Measurements from ENCODE around the gene FNDC3B.

FNDC3B gene

DNA sequence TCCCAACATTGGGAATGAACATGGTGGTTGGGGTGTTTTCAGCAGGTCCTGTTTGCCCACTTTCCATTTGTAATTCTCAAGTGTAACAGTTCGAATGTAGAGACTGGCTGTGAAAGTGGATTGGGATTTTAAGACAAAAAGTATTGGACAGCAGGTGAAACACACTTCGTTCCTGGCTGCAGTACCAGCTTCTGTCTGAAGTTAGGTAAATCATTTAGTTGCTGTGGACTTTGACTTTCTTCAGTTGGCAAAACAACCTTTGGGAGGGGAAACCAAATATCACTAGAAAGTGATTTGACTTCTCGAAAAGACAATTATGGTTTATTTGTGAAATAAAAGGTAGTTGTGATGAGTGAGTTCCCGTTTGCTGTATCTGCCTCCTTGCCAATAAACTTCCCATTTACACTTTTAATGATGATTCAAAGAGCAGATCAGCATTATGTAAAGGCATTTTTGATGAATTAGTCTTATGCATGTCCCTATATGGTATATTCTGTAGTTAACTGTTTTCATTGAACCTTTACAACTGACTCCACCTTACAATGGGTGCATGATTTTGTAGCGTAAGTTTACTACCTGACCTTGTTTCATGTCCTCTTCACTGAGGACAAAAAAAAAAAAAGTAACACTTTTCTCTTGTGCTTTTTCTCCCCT, 34.0 kb downstream of the FNDC3B start:
- no peak for DNase-seq (ENCODE audit: low read depth in 2 of 2)

GRCh38 chr3:172074032-172074431, 34.7 kb downstream of the FNDC3B start:
- DNase-seq (ENCODE audit: low read depth in 2 of 2) = no peak

DNA sequence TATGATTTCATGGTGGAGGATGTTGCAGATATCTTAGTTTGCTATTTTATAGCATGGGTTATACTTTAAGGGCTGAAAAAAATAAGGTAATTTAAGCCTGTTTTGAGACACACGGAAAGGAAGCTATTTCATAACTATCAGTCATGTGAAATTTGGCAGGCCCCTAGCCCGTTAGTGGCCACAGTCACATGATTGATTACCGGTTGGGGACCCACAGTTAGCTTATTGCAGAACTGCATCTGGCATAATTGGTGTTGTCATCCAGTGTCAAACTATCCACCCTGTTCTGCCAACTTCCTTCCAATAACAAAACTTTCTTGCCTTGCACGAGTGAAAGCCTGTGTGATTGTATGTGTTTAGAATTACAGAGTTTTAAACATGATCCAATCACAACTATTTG, 35.2 kb downstream of the FNDC3B start:
- DNase-seq (ENCODE audit: low read depth in 2 of 2) = no peak

GRCh38 chr3:172076212-172076611, 36.8 kb downstream of the FNDC3B start:
- DNase-seq (ENCODE audit: low read depth in 2 of 2) = no peak

DNA sequence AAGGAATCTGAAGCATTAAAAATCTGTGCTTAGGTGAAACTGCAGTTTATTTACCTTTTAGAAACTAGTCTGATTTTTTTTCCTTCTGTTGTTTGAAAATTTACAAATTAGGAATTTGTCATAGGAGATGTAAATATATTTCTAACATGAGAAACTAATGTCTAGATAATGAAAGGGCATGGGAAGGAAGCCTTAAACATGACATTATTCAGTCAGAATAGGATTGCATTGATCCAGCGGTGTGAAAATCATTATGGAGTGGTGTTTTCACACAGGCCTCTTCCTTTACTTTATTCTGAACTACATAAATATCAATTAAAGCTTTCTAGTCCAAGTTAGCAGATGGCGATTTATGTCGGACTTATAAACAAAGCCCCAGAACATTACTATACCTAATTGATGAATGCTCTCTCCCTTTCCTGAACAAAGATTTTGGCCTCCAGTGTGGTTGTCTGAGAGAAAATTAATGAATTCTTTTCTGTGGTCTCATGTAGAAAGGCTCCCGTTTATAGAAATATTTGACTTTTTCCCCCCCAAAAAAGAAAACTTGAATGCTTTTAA, 37.9 kb downstream of the FNDC3B start:
- no peak for DNase-seq (ENCODE audit: low read depth in 2 of 2)

DNA sequence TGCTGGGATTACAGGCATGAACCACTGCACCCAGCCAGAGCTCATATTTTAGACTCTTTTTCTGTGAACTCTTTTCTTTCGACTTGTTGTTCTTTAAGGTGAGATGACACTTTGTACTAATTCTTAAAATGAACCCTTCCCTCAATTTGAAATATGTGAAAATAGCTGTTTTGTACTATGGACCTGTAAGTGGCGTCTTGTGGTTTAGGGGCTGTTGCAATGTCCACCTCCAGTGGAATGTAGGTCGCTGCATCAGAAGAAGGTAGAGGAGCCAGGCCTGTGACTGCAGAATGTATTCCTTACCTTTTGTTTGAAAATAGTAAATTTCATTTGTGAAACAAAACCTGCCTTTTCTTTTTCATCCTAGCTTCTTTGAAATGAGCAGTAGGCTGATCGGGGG, 38.9 kb downstream of the FNDC3B start:
- no peak for DNase-seq (ENCODE audit: low read depth in 2 of 2)

DNA sequence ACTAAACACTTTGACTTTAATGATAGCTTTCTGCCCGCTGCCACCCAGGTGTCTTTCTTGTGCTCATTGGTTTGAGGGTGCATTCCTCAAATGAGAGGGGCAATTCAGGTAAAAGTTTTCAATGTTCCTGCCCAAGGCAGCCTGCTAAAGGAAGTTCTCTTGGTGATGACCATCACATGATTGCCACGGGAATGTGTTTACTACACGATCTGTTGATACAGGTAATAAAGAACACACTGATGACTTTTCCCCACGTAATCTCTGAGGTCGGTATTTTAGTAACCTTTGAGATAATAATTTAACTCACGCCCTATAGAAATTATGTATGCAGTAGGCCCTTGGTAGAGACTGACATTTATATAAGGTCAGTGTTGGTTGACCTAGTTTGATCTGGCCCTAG, 39.3 kb downstream of the FNDC3B start:
- DNase-seq (ENCODE audit: low read depth in 2 of 2) = no peak

- no peak for DNase-seq (ENCODE audit: low read depth in 2 of 2)
Observed at GRCh38 chr3:172079326-172079976, 40.1 kb downstream of the FNDC3B start.

DNA sequence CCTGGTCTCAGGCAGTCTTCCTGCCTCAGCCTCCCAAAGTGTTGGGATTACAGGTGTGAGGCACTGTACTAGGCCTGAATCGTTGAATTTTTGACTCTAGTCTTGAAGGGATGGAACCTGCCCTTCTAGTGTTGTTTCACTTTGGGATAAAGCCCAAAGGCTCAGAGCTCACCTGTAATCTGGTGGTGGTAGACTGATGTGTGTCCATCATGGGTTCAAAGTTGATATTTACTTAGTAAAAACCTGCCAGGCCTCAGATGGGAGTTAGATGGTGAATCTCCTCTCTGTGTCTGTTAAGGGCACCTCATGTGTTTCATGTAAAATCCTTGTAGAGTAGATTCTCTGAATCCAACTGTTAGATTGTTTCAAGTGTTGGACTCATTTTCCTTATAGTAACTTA, 41.1 kb downstream of the FNDC3B start:
- DNase-seq (ENCODE audit: low read depth in 2 of 2) = no peak

GRCh38 chr3:172082269-172082668, 42.9 kb downstream of the FNDC3B start:
- no peak for DNase-seq (ENCODE audit: low read depth in 2 of 2)

GRCh38 chr3:172082820-172083513, 43.6 kb downstream of the FNDC3B start:
- DNase-seq (ENCODE audit: low read depth in 2 of 2) = no peak

- DNase-seq (ENCODE audit: low read depth in 2 of 2) = no peak
Observed at GRCh38 chr3:172083995-172084409, 44.6 kb downstream of the FNDC3B start.

DNA sequence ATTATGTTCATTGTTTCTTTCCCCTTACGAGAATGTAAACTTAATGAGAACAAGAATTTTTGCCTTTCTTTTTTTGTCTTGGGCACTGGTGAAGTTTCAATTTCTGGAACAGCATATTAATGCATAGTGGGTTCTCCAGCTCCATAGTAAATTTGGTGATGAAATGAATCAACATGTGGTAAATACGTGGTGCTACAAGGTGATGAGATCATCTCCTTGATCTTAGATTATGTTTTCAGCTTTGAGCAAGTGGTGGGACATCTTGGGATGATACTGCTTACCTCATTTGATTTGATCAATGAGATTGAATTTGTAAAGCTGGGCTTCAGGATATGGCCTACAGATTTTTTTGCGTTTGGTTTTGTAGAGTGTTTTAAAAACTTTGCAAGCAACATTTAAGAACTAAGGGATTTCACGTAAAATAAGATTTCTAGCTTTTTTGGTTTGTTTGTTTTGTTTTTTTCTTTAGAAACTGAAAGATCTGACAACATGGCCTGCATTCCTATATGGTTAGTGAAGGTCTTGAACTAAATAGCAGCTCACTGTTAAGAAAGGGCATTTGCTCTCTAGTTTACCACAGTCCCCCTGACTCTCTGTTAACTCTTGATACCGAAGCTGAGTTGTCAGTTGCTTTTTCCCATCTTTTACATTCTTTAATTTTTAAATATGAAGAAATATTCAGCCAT, 45.6 kb downstream of the FNDC3B start:
- DNase-seq (ENCODE audit: low read depth in 2 of 2) = no peak

GRCh38 chr3:172085557-172085895, 46.1 kb downstream of the FNDC3B start:
- no peak for DNase-seq (ENCODE audit: low read depth in 2 of 2)

- no peak for DNase-seq (ENCODE audit: low read depth in 2 of 2)
Observed at GRCh38 chr3:172086071-172086470, 46.7 kb downstream of the FNDC3B start.

DNA sequence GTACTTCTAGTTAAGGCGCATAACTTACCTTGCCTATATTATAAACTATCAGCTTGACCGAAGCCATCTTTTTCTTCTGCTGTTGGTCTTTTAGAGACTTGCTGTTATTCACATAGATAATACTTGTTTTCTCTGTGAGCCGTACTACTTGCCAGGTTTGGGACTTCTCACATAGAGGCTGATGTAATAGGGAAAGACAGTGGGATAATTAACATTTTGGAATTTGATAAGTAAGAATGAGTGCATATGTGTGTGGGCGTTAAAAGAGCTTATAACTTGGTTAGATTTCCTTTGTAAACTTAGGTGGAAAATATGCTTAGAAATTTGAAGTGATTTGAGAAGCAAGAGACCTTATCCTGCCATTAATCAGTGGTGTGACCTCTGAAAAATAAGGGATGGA, 47.8 kb downstream of the FNDC3B start:
- DNase-seq (ENCODE audit: low read depth in 2 of 2) = no peak

DNA sequence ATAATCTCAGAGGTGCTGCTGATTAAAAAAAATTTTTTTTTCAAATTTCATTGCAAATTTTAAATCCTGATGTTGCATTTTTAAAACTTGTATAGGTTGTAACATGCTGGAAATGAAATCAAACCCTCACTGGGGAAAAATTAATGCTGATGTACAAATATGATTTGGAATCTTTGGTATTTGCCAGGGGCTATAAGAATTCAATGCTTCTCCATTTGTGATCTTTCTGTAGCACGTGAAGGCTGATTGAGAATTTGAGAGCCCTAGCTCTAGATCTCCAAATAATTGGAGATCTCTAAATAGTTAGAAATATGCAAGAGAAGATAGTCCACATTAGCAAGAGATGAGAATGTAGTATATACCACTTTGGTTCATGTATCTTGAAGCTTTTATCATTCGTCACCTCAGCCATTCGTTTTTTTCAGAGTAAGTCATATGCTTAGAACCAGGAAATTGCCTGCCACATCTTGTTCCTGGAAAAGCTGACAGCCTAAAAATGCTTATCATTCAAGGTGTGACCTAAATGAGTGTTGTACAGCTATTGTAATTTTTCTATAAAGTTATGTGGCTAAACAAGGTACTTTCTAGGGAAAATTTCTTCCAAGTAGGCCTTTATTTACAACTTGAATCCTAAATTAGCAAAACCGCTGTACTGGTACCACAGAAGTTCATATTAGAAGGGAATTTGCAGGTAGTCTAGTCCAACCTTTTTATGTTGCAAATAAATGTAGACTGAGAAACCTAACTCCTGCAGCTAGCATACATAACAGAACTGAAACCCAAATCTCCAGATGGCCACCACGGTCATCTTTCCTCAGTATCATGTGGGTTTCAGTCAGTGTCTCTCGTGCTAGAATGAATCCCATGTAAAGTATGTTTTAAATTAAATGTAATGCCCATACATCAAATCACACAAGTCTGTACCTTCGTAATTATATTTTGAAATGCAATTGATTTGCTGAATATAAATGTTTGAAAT, 48.5 kb downstream of the FNDC3B start:
- no peak for DNase-seq (ENCODE audit: low read depth in 2 of 2)

DNA sequence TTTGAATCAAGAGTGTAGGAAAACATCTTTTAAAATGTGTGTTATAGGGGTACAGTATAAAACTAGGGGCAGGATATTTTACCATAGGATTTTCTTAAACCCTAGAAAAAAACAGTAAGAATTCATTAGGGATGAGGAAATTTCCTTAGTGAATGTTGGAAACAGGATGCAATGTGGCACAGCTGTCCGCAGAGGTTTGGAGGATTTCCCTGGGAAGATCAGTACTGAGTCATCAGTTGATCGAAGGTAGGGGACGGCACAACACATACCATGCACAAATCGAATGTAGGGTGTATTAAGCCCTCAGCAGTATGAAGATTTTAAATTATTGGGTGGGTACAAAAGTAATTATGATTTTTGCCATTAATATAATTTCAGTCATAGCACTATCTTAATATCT, 49.9 kb downstream of the FNDC3B start:
- no peak for DNase-seq (ENCODE audit: low read depth in 2 of 2)

DNA sequence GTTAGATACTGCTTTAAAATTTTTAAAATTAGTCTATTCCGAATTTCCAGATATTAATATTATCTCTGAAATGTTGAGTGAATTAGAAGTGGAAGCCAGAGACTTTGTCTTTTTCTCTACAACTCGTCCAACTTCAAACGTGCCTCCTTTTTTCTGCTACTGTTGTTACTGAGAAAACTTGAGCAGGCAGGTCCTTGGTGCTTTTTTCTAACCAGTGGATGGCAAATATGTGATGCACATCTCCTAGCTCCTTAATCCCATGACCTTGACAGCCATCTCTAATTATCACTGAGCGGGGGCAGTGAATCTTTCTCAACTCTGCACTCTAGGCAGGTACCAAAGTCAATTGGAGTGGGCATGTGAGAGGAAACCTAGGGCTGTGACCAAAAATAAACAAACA, 50.7 kb downstream of the FNDC3B start:
- DNase-seq (ENCODE audit: low read depth in 2 of 2) = no peak

- no peak for DNase-seq (ENCODE audit: low read depth in 2 of 2)
Observed at GRCh38 chr3:172092658-172093057, 53.3 kb downstream of the FNDC3B start.

All from stimulated activated CD4-positive, alpha-beta T cell treated with anti-CD3 and anti-CD28 coated beads, Interleukin-15, amount 100 ng/mL, for 48 hours (primary cell).